Gastroesophageal sphincter (tissue), 2 donors: ENCODE results near the gene CNNM2.

Source experiments
- EP300 ChIP-seq: sonication (generic); formaldehyde crosslinking; IDR thresholded peaks from one replicate; pipeline ENCODE4 v1.6.1; 2017; ENCODE audit warnings: antibody characterized with exemption, mild to moderate bottlenecking
- POLR2A ChIP-seq, 2 donors: fragments of 450-650 bp; IDR thresholded peaks; one replicate each; pipeline ENCODE4 v1.6.1; 2017; ENCODE audit warnings: antibody characterized with exemption in 2 of 2, mild to moderate bottlenecking in 2 of 2, moderate library complexity in 1 of 2
- POLR2AphosphoS5 ChIP-seq: sonication (generic); formaldehyde crosslinking; IDR thresholded peaks from one replicate; pipeline ENCODE4 v1.6.1; 2017; ENCODE audit warnings: antibody characterized with exemption

DNA sequence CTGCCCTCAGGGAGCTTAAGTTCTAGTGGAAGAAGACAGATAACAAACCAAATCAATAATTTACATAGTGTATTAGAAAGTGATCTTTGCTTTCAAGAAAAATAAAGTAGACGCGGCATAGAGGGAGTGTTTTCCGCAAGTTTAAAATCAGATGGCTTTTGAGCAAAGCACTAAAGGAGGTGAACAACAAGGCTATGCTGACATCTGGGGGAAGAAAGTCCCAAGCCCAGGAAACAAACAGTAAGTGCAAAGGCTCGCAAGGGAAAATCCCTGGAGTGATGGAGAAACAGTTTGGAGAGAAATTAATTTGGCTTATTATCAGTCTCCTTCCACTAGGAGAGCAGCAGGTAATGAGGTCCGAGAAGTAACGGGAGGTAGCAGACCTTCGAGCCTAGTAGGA lies 1.9 kb upstream of the CNNM2 start:
- TF ChIP-seq EP300: no peak
- TF ChIP-seq POLR2AphosphoS5: no peak
- TF ChIP-seq POLR2A (IDR thresholded peaks at IDR 0.05): no peak
